Stimulated activated CD4-positive, alpha-beta T cell treated with anti-CD3 and anti-CD28 coated beads, Interleukin-4, amount 100 ng/mL, for 24 hours (primary cell): ENCODE data around the gene CGB7.
"Not testable (repeated sequence)": the region's sequence is repeated elsewhere in the genome, so short reads cannot be mapped to it uniquely, and the experiment has no call there.

Experiments
- DNase-seq: peaks from one replicate; pipeline ENCODE4 v3.0.0-alpha.2; 2020

CGB7 gene

GRCh38 chr19:49057636-49058234 is at the start of gene CGB7:
TSS of gene CGB7 (minus strand) at chr19:49057749. CDS start at chr19:49055375, 2,374 bp downstream.
- peak; percentile 29 for DNase-seq

DNA sequence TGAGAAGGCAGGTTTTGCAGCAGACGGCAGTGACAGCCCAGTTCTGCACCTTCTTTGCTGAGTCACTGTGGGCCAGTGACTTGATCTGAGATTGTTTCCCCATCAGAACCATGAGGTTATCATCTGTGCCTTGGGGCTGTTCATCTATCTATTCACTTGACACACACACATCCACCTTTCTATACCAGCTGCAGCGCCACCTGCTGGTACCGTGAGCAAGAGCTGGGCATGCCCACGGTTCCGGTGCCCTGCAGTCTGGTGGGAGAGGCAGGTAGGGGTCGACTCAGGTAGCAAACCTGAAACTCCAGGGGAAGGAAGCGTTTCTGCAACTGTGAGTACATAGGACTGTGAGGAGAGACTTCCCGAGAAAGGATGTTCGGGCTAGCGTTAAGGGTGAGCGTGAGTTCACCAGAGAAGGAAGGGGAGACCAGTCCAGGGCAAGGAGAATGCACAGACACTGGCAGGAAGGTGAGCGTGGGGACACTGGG is 49.1 kb upstream of the CGB7 start:
- peak; percentile 71 for DNase-seq

DNA sequence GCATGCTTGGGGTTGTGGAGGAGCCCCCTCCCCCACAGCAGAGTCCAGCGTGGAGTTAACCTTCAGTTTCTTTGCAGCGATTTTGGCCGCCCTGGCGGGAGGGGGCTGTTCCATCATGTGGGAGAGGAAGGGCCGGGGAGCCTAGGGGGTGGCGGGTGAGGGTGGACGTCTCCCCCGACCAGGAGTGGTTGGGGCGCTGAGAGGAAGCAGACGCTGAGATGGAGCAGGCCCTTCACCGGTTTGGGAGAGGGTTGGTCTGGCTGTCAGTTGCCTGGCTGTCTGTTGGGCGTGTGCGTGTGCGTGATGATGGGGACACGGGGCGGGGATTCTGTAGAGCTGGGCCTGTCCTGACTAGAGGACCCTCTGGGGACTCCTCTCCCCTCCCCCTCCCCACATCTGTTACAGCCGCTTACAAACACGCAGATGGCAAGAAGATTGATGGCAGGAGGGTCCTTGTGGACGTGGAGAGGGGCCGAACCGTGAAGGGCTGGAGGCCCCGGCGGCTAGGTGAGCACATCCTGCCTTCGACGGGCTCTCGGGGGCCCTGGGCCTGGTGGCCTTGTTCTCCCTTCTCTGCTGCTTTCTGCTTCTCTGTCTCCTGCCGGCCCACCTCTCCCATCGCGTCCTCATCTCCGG is 46.8 kb upstream of the CGB7 start:
- no peak for DNase-seq

- DNase-seq = no peak
These were observed 46.0 kb upstream of the CGB7 start for GRCh38 chr19:49103331-49104085.

DNA sequence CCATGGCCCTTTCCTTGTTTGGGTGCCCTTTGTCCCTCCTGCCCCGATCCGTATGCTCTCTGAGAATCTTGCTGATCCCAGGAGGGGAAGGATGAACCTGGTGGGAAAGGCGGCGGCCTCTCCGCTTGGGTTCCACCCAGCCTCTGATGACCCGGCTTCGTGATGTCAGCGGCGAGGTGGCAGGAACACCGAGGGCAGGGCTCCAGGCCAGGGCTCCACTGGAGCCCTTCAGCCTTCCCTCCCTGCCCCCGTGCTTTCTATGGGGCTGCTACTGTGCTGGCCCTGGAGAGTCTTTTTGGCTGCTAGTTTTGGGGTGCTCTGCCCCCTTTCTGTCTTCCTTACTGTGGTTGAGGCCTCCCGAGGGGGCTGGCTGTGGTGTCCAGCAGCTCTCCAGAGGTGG is 44.8 kb upstream of the CGB7 start:
- no peak for DNase-seq

- no peak for DNase-seq
These were observed 43.6 kb upstream of the CGB7 start for GRCh38 chr19:49101160-49101559.

- no peak for DNase-seq
These were observed 41.2 kb upstream of the CGB7 start for GRCh38 chr19:49098795-49099194.

DNA sequence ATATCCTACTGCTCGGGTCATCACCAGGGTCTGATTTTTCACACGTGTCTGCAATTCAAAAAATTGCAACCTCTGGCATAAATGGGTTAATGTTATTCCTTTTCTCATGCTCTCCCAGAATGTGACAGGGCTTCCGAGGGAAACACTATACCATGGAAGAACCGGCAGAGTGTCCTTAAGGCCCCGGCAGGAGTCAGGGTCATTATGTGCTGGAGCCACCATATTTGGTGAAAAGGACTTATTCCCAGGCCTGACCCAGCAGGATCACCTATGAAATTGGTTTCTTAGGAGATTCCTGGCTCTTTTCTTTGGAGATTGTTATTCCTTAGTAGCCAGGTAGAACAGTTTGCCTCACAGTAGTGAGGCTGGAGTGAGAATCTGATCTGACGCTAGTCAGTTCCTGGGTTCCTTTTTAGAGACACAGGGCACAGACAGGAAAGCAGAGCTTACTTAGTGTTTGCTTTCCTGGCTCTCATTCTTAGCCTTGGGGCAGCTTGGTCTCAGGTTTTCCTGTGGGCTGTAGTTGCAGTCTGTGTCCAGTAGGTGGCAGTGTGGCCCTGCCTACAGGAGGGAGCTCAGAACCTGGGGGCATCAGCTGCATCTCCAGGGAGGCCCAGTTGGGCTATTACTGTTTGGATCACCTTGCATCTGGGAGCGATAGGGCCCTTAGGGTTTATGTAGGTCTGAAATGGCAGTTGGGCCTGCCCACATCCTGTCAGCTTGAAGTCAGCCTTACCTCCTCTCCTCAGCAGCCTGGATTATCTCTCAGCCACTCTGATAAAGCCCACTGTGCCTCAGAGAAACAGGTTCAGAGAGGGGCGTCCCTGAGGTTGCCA is 40.1 kb upstream of the CGB7 start:
- DNase-seq = peak; percentile 76

GRCh38 chr19:49094505-49095482 is 37.2 kb upstream of the CGB7 start:
- DNase-seq = no peak

- no peak for DNase-seq
These were observed 35.1 kb upstream of the CGB7 start for GRCh38 chr19:49092686-49093085.

GRCh38 chr19:49091391-49092038 is 34.0 kb upstream of the CGB7 start:
- no peak for DNase-seq

GRCh38 chr19:49086296-49086695 is 28.7 kb upstream of the CGB7 start:
- no peak for DNase-seq

- no peak for DNase-seq
These were observed 28.3 kb upstream of the CGB7 start for GRCh38 chr19:49085868-49086232.

DNA sequence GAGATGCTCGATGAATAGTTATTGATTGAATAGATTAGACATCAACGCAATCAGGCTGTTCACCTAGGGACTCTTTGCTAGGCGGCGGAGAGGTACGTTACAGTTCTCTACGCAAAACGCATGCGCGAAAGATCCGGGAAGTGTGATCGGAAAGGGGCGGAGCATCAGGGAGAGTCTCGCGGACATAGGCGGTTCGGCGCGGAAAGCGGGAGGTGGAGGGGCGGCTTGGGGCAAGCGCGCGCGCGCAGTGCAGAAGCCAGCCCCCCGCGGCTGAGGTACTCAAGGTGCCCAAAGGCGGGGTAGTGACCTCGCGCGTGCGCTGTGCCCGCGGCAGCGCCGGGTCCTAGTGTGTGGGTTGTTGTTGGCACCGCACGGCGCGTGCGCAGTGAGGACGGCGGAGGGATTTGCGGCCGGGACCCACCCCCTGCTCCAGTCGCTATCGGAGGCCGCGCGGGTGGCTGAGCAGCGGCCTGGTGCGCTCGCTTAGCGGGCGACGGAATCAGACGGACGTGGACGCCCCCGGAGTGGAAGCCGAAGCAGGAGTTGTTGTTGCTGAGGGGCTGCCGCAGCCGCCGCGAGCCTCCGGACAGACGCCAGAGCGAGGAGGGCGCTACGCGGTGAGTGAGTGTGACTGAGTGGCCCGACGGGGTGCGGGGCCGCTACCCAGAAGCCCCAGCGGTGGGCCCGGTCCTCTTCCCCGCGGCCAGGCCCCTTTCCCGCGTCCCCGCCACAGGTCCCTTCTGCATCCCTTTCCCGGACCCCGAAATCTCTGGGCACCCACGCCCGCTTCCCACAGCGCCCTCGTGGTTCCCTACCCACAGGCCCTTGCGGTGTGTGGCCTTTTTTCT is 27.7 kb upstream of the CGB7 start, which contains the start of gene SNRNP70:
Gene SNRNP70, plus strand, starts transcription at position 432 of the 848 bp plus-strand sequence. CDS start 964 bp downstream, outside the sequence.
- DNase-seq = peak; percentile 99

DNA sequence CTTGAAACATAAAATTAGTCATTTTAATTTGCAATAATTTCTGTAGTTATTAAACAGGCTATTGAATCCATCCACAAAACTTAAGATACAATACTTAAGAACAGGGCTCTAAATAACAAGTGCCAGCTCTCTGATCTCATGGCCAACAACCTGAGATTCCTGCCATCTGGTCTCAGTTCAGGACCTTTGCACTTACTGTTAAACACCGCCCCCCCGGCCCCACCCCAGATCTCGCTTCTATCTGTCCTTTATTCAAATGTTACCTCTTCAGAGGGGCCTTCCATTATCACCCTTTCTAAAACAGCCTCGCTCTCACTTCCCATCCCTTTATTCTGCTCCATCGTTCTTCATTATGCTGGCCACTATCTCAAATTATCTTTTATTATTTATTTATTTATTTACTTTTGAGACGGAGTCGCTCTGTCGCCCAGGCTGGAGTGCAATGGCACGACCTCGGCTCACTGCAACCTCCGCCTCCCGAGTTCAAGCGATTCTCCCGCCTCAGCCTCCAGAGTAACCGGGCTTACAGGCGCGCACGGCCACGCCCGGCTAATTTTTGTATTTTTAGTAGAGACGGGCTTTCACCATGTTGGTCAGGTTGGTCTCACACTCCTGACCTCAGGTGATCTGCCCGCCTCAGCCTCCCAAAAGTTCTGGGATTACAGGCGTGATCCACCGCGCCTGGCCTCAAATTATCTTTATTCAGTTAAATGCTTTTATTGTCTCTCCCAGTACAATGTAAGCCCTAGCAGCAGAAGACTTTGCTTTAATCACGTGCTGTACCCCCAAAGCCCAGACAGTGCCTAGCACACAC is 26.9 kb upstream of the CGB7 start:
- DNase-seq = no peak

GRCh38 chr19:49081273-49081672 is 23.7 kb upstream of the CGB7 start:
- no peak for DNase-seq

GRCh38 chr19:49080392-49080791 is 22.8 kb upstream of the CGB7 start:
- no peak for DNase-seq

- not testable (repeated sequence) for DNase-seq
These were observed 17.3 kb upstream of the CGB7 start for GRCh38 chr19:49074869-49075268.
